ENCODE data around the gene DHCR24. TPM values are rescaled to one million over a fixed set of nuclear protein-coding genes. Genes with fewer than 3 reads are reported as not detected.

The DHCR24 gene
- total RNA-seq, 1 experiment from 2014 or later: 337 TPM

GRCh38 chr1:54838565-54839180 is 48.3 kb downstream of the DHCR24 start (continued):
- TF ChIP-seq PREB (CRISPR knock-in tag; IDR thresholded peaks at IDR 0.05; ENCODE audit: borderline replicate concordance) (no peak), USF1 (CRISPR knock-in tag; IDR thresholded peaks at IDR 0.05) (no peak), PRDM15 (CRISPR knock-in tag; IDR thresholded peaks at IDR 0.05) (no peak), OVOL2 (CRISPR knock-in tag; IDR thresholded peaks at IDR 0.05; ENCODE audit: borderline replicate concordance) (no peak), NR1H2 (CRISPR knock-in tag; IDR thresholded peaks at IDR 0.05) (no peak), TEAD1 (CRISPR knock-in tag; IDR thresholded peaks at IDR 0.05) (no peak), HMGA2 (CRISPR knock-in tag; IDR thresholded peaks at IDR 0.05) (no peak), ZNF396 (CRISPR knock-in tag; IDR thresholded peaks at IDR 0.05; ENCODE audit: borderline replicate concordance) (no peak)
- TF ChIP-seq, protein P1, sequence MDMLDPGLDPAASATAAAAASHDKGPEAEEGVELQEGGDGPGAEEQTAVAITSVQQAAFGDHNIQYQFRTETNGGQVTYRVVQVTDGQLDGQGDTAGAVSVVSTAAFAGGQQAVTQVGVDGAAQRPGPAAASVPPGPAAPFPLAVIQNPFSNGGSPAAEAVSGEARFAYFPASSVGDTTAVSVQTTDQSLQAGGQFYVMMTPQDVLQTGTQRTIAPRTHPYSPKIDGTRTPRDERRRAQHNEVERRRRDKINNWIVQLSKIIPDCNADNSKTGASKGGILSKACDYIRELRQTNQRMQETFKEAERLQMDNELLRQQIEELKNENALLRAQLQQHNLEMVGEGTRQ (CRISPR knock-in tag; IDR thresholded peaks at IDR 0.05): no peak
- TF ChIP-seq, protein P2, sequence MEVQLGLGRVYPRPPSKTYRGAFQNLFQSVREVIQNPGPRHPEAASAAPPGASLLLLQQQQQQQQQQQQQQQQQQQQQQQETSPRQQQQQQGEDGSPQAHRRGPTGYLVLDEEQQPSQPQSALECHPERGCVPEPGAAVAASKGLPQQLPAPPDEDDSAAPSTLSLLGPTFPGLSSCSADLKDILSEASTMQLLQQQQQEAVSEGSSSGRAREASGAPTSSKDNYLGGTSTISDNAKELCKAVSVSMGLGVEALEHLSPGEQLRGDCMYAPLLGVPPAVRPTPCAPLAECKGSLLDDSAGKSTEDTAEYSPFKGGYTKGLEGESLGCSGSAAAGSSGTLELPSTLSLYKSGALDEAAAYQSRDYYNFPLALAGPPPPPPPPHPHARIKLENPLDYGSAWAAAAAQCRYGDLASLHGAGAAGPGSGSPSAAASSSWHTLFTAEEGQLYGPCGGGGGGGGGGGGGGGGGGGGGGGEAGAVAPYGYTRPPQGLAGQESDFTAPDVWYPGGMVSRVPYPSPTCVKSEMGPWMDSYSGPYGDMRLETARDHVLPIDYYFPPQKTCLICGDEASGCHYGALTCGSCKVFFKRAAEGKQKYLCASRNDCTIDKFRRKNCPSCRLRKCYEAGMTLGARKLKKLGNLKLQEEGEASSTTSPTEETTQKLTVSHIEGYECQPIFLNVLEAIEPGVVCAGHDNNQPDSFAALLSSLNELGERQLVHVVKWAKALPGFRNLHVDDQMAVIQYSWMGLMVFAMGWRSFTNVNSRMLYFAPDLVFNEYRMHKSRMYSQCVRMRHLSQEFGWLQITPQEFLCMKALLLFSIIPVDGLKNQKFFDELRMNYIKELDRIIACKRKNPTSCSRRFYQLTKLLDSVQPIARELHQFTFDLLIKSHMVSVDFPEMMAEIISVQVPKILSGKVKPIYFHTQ (CRISPR knock-in tag; IDR thresholded peaks at IDR 0.05): no peak
- TF ChIP-seq, protein P3, sequence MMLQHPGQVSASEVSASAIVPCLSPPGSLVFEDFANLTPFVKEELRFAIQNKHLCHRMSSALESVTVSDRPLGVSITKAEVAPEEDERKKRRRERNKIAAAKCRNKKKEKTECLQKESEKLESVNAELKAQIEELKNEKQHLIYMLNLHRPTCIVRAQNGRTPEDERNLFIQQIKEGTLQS (CRISPR knock-in tag; conservative IDR thresholded peaks at IDR 0.05): no peak

DNA sequence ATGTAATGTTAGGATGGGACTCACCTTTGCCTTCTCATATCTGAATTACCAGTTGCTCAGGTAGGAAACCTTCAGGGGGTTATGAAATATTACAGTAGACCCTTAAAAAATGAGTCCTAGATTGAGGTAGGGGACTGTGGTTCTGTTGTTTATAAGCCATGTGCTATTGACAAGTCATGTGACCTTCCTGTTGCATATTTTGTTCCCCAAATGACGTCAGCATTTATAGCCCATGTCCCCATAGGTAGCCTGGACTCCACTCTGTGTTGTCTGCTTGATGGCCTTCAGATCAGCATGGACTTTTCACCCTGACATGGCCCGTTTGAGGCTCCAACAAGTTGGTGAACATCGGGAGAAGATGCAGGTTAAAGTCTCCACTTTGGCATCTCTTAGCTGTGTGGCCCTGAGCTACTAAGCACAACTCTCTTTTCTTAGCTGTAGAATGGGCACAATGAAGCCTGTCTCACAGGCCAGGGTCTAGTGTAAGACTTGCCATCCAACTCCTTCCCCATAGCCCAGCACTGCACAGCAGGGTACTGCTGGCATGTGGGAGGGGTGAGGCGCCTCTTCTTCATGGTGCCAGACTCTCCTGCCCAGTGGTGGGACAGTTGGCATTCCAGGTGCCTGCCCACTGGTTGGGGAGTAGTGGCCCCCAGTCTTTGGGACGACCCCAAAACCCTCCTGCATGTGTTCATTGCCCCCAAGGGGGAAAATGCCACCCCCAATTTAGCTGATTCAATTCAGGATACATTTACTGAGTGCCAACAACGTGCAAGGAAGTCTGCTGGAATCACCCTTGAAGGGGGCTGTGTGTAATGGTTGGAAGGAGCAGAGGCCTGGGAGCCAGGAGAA is 49.8 kb downstream of the DHCR24 start:
- Mint-ChIP-seq H3K27ac (no peak overlapping the region), H3K9me3 (no peaks in the 10 kb centered on the region), H3K27me3 (ENCODE audit: low read depth) (peaks cover 4% of the 10 kb centered on the region), H3K4me3 (no peak overlapping the region), H3K4me1 (peaks cover 4% of the 10 kb centered on the region; the same call in 1 of the 2 replicates), H3K36me3 (no peaks in the 10 kb centered on the region)
- DNase-seq (ENCODE audit: low spot score) (no peak), ATAC-seq (no peak)
- POLR2A ChIA-PET: no interaction called here
- CTCF ChIA-PET: no interaction called here
- no peak for TF ChIP-seq NFE2L1 (CRISPR knock-in tag; IDR thresholded peaks at IDR 0.05)
- no peak for TF ChIP-seq MYBL2 (CRISPR knock-in tag; IDR thresholded peaks at IDR 0.05)
- TF ChIP-seq, protein P4, sequence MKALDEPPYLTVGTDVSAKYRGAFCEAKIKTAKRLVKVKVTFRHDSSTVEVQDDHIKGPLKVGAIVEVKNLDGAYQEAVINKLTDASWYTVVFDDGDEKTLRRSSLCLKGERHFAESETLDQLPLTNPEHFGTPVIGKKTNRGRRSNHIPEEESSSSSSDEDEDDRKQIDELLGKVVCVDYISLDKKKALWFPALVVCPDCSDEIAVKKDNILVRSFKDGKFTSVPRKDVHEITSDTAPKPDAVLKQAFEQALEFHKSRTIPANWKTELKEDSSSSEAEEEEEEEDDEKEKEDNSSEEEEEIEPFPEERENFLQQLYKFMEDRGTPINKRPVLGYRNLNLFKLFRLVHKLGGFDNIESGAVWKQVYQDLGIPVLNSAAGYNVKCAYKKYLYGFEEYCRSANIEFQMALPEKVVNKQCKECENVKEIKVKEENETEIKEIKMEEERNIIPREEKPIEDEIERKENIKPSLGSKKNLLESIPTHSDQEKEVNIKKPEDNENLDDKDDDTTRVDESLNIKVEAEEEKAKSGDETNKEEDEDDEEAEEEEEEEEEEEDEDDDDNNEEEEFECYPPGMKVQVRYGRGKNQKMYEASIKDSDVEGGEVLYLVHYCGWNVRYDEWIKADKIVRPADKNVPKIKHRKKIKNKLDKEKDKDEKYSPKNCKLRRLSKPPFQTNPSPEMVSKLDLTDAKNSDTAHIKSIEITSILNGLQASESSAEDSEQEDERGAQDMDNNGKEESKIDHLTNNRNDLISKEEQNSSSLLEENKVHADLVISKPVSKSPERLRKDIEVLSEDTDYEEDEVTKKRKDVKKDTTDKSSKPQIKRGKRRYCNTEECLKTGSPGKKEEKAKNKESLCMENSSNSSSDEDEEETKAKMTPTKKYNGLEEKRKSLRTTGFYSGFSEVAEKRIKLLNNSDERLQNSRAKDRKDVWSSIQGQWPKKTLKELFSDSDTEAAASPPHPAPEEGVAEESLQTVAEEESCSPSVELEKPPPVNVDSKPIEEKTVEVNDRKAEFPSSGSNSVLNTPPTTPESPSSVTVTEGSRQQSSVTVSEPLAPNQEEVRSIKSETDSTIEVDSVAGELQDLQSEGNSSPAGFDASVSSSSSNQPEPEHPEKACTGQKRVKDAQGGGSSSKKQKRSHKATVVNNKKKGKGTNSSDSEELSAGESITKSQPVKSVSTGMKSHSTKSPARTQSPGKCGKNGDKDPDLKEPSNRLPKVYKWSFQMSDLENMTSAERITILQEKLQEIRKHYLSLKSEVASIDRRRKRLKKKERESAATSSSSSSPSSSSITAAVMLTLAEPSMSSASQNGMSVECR (CRISPR knock-in tag; IDR thresholded peaks at IDR 0.05; ENCODE audit: borderline replicate concordance): no peak
- no peak for TF ChIP-seq KAT7 (CRISPR knock-in tag; IDR thresholded peaks at IDR 0.05; ENCODE audit: borderline replicate concordance)
- no peak for TF ChIP-seq NFYB (CRISPR knock-in tag; conservative IDR thresholded peaks at IDR 0.05; ENCODE audit: low read depth)
- no peak for TF ChIP-seq ZNF263 (CRISPR knock-in tag; IDR thresholded peaks at IDR 0.05; ENCODE audit: low read depth)
- TF ChIP-seq ATF1 (CRISPR knock-in tag; IDR thresholded peaks at IDR 0.05): no peak
- no peak for TF ChIP-seq CREB1 (CRISPR knock-in tag; IDR thresholded peaks at IDR 0.05)
- TF ChIP-seq JAZF1 (CRISPR knock-in tag; IDR thresholded peaks at IDR 0.05): no peak
- no peak for TF ChIP-seq EMX1 (CRISPR knock-in tag; IDR thresholded peaks at IDR 0.05)
- no peak for TF ChIP-seq CREM (CRISPR knock-in tag; IDR thresholded peaks at IDR 0.05)
